Measurements from ENCODE around the gene CELSR1.

- TF ChIP-seq CTCF (IDR thresholded peaks at IDR 0.05) (no peak), ZFX (IDR thresholded peaks at IDR 0.05; ENCODE audit: borderline replicate concordance) (no peak)
These were observed 162.6 kb downstream of the CELSR1 start for GRCh38 chr22:46374663-46375474.

Measured in 22Rv1 (cell line).